Measurements from ENCODE around the gene HLCS.
"Not testable (repeated sequence)": the region's sequence is repeated elsewhere in the genome, so short reads cannot be mapped to it uniquely, and the experiment has no call there.

HLCS gene

GRCh38 chr21:36847189-36847588 is 119.3 kb downstream of the HLCS start:
- DNase-seq (ENCODE audit: low read depth), result peak; percentile 81

- DNase-seq (ENCODE audit: low read depth), result no peak
Measured at GRCh38 chr21:36846631-36847030, 119.8 kb downstream of the HLCS start.

- no peak for DNase-seq (ENCODE audit: low read depth)
Measured at GRCh38 chr21:36845790-36846189, 120.7 kb downstream of the HLCS start.

- DNase-seq (ENCODE audit: low read depth), result no peak
Measured at GRCh38 chr21:36845070-36845469, 121.4 kb downstream of the HLCS start.

- DNase-seq (ENCODE audit: low read depth), result no peak
Measured at GRCh38 chr21:36841866-36842265, 124.6 kb downstream of the HLCS start.

GRCh38 chr21:36839735-36840134 is 126.7 kb downstream of the HLCS start:
- DNase-seq (ENCODE audit: low read depth), result no peak

GRCh38 chr21:36839123-36839522 is 127.3 kb downstream of the HLCS start:
- peak; percentile 86 for DNase-seq (ENCODE audit: low read depth)

GRCh38 chr21:36835383-36835795 is 131.1 kb downstream of the HLCS start:
- DNase-seq (ENCODE audit: low read depth), result no peak

GRCh38 chr21:36834192-36834591 is 132.3 kb downstream of the HLCS start:
- no peak for DNase-seq (ENCODE audit: low read depth)

- no peak for DNase-seq (ENCODE audit: low read depth)
Measured at GRCh38 chr21:36830100-36830499, 136.4 kb downstream of the HLCS start.

GRCh38 chr21:36828891-36829515 is 137.5 kb downstream of the HLCS start:
- DNase-seq (ENCODE audit: low read depth), result no peak

- no peak for DNase-seq (ENCODE audit: low read depth)
Measured at GRCh38 chr21:36828208-36828607, 138.3 kb downstream of the HLCS start.

- no peak for DNase-seq (ENCODE audit: low read depth)
Measured at GRCh38 chr21:36825658-36826057, 140.8 kb downstream of the HLCS start.

GRCh38 chr21:36821032-36821299 is 145.5 kb downstream of the HLCS start:
- no peak for DNase-seq (ENCODE audit: low read depth)

GRCh38 chr21:36820176-36821031 is 146.1 kb downstream of the HLCS start:
- DNase-seq (ENCODE audit: low read depth), result no peak

- DNase-seq (ENCODE audit: low read depth), result no peak
Measured at GRCh38 chr21:36817732-36818450, 148.6 kb downstream of the HLCS start.

- DNase-seq (ENCODE audit: low read depth), result no peak
Measured at GRCh38 chr21:36816561-36817130, 149.8 kb downstream of the HLCS start.

GRCh38 chr21:36816026-36816425 is 150.4 kb downstream of the HLCS start:
- not testable (repeated sequence) for DNase-seq (ENCODE audit: low read depth)

GRCh38 chr21:36815284-36815683 is 151.2 kb downstream of the HLCS start:
- DNase-seq (ENCODE audit: low read depth), result no peak

GRCh38 chr21:36813052-36813451 is 153.4 kb downstream of the HLCS start:
- peak; percentile 27 for DNase-seq (ENCODE audit: low read depth)

GRCh38 chr21:36811762-36812161 is 154.7 kb downstream of the HLCS start:
- DNase-seq (ENCODE audit: low read depth), result no peak

GRCh38 chr21:36810443-36810842 is 156.0 kb downstream of the HLCS start:
- no peak for DNase-seq (ENCODE audit: low read depth)

GRCh38 chr21:36807422-36807928 is 159.0 kb downstream of the HLCS start:
- no peak for DNase-seq (ENCODE audit: low read depth)
